HG02623 (cell line): ENCODE results near the gene AMOT.

Experiments
- ATAC-seq: cut with Tn5 transposase; IDR thresholded peaks from one replicate; pipeline ENCODE4 v1.9.1; 2021; ENCODE audit warnings: moderate library complexity; ENCODE audit not compliant: unreplicated experiment

AMOT gene

GRCh38 chrX:112802541-112802940, 38.1 kb downstream of the AMOT start:
- ATAC-seq = no peak

GRCh38 chrX:112800971-112801775, 39.5 kb downstream of the AMOT start:
- ATAC-seq = no peak

GRCh38 chrX:112799425-112799824, 41.2 kb downstream of the AMOT start:
- no peak for ATAC-seq

GRCh38 chrX:112798736-112799135, 41.9 kb downstream of the AMOT start:
- ATAC-seq = no peak

GRCh38 chrX:112789931-112790330, 50.7 kb downstream of the AMOT start:
- no peak for ATAC-seq

- ATAC-seq = no peak
These were observed 54.6 kb downstream of the AMOT start for GRCh38 chrX:112786076-112786475.

- no peak for ATAC-seq
These were observed 55.3 kb downstream of the AMOT start for GRCh38 chrX:112785344-112785743.

- ATAC-seq = no peak
These were observed 55.9 kb downstream of the AMOT start for GRCh38 chrX:112784692-112785091.

- ATAC-seq = no peak
These were observed 61.5 kb downstream of the AMOT start for GRCh38 chrX:112779139-112779538.

GRCh38 chrX:112774651-112775293, 65.9 kb downstream of the AMOT start:
- ATAC-seq = no peak

GRCh38 chrX:112774142-112774541, 66.5 kb downstream of the AMOT start:
- no peak for ATAC-seq

- ATAC-seq = no peak
These were observed 71.6 kb downstream of the AMOT start for GRCh38 chrX:112769034-112769433.

- no peak for ATAC-seq
These were observed 72.1 kb downstream of the AMOT start for GRCh38 chrX:112768563-112768962.

- no peak for ATAC-seq
These were observed 73.9 kb downstream of the AMOT start for GRCh38 chrX:112766774-112767173.

GRCh38 chrX:112761242-112762207, 79.1 kb downstream of the AMOT start:
- peak; percentile 95 for ATAC-seq

- ATAC-seq = peak; percentile 28
These were observed 79.9 kb downstream of the AMOT start for GRCh38 chrX:112760697-112761096.

GRCh38 chrX:112759966-112760365, 80.7 kb downstream of the AMOT start:
- no peak for ATAC-seq

- ATAC-seq = no peak
These were observed 81.1 kb downstream of the AMOT start for GRCh38 chrX:112759512-112759911.

GRCh38 chrX:112757946-112758345, 82.7 kb downstream of the AMOT start:
- ATAC-seq = no peak

- no peak for ATAC-seq
These were observed 87.5 kb downstream of the AMOT start for GRCh38 chrX:112753116-112753515.

- ATAC-seq = no peak
These were observed 89.6 kb downstream of the AMOT start for GRCh38 chrX:112751076-112751475.
